ENCODE data around the gene HLF.
A peak's percentile ranks its signal among the peaks of the same experiment; 100 is the strongest.

GRCh38 chr17:55263569-55264277 lies 1.0 kb upstream of the HLF start:
- TF ChIP-seq CTCF (IDR thresholded peaks at IDR 0.05; ENCODE audit: low read depth, low read length, missing input control) (no peak), REST (IDR thresholded peaks at IDR 0.05) (no peak), ZBTB33 (IDR thresholded peaks at IDR 0.05) (no peak), SP1 (IDR thresholded peaks at IDR 0.05) (no peak), JUND (IDR thresholded peaks at IDR 0.05) (no peak), NR2F2 (IDR thresholded peaks at IDR 0.05) (no peak), GABPA (IDR thresholded peaks at IDR 0.05 in 1 of 2, conservative IDR thresholded peaks at IDR 0.05 in 1 of 2) (no peak), ATF3 (IDR thresholded peaks at IDR 0.05) (no peak), YY1 (IDR thresholded peaks at IDR 0.05) (no peak), TAF1 (conservative IDR thresholded peaks at IDR 0.05) (no peak), MAX (IDR thresholded peaks at IDR 0.05) (no peak), RXRA (IDR thresholded peaks at IDR 0.05) (no peak), RAD21 (IDR thresholded peaks at IDR 0.05) (peak in 1 of 2 donors; percentile 9)

All from liver (tissue), 3 donors.